Fibroblast of peridontal ligament (primary cell): ENCODE measurements around the gene ZNF138.
"Not testable (repeated sequence)": the region's sequence is repeated elsewhere in the genome, so short reads cannot be mapped to it uniquely, and the experiment has no call there.

Experiments
- DNase-seq: peaks from one replicate; pipeline ENCODE4 v3.0.0-alpha.2; 2010; ENCODE audit errors: extremely low read depth

The ZNF138 gene

GRCh38 chr7:64794171-64794844 lies at the start of gene ZNF138:
ZNF138 (plus strand) TSS chr7:64794428; CDS start chr7:64794569, 141 bp downstream.
- peak; percentile 90 for DNase-seq

DNA sequence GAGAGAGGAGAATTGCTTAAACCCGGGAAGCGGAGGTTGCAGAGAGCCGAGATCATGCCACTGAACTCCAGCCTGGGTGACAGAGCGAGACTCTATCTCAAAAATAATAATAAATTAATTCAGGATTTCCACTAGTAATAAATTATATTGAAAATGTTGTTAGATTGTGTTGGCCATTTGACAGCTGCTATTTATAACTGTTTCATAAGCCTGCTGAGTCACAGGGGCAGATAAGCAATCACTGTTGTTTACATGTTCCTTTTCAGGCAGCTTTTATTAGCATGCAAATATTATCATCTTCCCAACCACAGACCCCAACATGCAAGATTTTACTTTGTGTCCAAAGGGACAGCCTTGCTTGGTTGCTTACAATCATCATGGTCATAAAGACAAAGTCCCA lies 49.5 kb upstream of the ZNF138 start:
- no peak for DNase-seq

DNA sequence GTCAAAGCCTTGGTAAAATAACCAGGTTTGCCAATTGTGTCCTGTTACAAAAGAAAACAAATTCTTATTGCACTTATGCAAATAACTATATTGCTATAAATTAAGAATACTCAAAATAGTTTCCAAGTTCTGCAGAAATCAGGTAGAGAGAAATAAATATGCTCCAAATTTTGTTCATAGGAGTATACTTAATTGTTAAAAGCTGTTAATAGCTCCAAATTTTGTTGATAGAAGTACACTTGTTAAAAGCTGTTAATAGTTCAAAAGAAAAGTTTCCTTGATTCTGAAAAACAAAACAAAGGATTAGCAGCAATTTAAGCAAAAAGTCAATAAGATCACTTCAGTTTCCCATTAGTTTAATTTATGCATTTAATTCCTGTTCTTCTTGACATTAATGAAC lies 46.4 kb upstream of the ZNF138 start:
- no peak for DNase-seq

DNA sequence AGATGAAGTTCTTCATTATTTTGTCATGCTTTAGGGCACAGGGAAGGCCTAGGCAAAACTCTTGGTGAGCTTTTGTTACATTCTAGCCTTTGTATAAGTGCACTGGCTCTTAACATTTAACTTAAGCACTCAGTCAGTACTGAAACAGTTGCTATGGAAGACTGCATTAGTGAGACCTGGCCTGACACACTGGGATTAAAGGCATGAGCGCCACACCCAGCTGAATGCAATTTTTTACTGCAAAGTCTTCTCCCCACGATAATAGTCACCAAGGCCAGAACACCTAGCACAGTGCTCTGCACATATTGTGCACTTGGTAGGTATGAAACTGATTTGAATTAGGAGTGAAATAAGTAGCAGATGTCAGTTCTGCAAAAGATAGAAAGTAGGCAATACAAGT lies 41.2 kb upstream of the ZNF138 start:
- DNase-seq, result no peak

- DNase-seq, result no peak
Observed at GRCh38 chr7:64755865-64756264, 38.4 kb upstream of the ZNF138 start.

DNA sequence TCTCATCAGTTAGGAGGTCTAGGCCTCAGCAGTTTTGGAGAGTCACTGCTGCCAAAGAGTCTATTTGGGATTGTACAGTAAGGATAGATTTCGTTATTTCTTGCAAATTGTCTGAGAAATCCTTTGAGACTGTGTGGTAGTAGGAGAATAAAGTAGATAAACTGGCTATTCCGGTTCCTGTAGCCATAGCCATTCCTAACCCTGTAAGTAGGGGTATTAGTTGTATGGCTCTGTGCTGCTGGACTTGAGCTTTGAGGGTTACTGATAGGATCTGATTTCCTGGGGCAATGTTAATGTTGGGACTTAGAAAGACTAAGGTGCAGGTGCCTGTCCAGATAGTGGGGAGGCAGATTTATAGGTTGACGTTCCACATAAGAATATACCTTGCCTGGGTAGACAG lies 36.1 kb upstream of the ZNF138 start:
- DNase-seq, result no peak

GRCh38 chr7:64768824-64769223 lies 25.4 kb upstream of the ZNF138 start:
- DNase-seq, result no peak

- DNase-seq, result no peak
Observed at GRCh38 chr7:64774204-64774842, 19.9 kb upstream of the ZNF138 start.

GRCh38 chr7:64775289-64775688 lies 18.9 kb upstream of the ZNF138 start:
- no peak for DNase-seq

DNA sequence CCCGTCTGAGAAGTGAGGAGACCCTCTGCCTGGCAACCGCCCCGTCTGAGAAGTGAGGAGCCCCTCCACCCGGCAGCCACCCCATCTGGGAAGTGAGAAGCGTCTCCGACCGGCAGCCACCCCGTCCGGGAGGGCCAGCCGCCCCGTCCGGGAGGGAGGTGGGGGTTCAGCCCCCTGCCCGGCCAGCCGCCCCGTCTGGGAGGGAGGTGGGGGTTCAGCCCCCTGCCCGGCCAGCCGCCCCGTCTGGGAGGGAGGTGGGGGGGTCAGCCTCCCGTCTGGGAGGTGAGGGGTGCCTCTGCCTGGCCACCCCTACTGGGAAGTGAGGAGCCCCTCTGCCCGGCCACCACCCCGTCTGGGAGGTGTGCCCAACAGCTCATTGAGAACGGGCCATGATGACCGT lies 9.4 kb upstream of the ZNF138 start:
- not testable (repeated sequence) for DNase-seq

DNA sequence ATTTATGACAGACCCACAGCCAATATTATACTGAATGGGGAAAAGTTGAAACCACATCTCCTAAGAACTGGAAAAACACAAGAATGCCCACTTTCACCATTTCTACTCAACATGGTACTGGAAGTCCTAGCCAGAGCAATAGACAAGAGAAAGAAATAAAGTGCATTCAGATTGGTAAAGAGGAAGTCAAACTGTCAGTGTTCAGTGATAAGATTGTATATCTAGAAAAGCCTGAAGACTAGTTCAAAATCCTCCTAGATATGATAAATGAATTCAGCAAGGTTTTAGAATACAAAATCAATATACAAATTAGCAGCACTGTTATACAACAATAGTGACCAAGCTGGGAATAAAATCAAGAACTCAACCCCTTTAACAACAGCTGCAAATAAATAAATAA lies 6.9 kb upstream of the ZNF138 start:
- no peak for DNase-seq

GRCh38 chr7:64789241-64789640 lies 5.0 kb upstream of the ZNF138 start:
- not testable (repeated sequence) for DNase-seq

GRCh38 chr7:64793106-64793755 lies 997 bp upstream of the ZNF138 start:
- DNase-seq, result no peak

DNA sequence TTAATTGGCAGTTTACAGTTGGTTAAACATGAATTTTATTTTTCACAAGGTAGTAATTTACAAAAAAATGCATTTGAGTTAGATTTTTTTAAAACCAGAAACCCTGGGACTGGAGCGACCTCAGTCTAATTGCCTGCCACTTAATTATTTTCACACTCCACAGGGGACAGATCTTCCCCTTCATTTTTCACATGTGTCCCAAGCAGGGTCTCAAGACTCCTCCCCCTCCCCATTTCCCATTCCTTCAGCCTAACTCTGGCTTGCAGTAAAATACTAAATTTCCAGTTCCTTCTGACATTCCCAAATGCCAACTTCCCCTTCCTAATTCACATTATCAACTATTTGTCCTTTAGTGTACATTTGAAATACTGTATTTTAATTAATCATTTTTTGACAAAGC lies 948 bp downstream of the ZNF138 start:
- no peak for DNase-seq

DNA sequence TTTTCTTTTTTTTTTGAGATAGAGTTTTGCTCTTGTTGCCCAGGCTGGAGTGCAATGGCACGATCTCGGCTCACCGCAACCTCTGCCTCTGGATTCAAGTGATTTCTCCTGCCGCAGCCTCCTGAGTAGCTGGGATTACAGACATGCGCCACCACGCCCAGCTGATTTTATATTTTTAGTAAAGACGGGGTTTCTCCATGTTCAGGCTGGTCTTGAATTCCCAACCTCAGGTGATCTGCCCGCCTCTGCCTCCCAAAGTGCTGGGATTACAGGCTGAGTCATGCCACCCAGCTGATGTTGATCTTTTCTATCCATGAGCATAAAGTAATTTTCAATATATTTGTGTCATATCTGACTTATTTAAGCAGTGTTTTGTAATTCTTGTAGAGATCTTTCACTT lies 4.9 kb downstream of the ZNF138 start:
- DNase-seq, result not testable (repeated sequence)

GRCh38 chr7:64802699-64803098 lies 8.5 kb downstream of the ZNF138 start:
- no peak for DNase-seq

DNA sequence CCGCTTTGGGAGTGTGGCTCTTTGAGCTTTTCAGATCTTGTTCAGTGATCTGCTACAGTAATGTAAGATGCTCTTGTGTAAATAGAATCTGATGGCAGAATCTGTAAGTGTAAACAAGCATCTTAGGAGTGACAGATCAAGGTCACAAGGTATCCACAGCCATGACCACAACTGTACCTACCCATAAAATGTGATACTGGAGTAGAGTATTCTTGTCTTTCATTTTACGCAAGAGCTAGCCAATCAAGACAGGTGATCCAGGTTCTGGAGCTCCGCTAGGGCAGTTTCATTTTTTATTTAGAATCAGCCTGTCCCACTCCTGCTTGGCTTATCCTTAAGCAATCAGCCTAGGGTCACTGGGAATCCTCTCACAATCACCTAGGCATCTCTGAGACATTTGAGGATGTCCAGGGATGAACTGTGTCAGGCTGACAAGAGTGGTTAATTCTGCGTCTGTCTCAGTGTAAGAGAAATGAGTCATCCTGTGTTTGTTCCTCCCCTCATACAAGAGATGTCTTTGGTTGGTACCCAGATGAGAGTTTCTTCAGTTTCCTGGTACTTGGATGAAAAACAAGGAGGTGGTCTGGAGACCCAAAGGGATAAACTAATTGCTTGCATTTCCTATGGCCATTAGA lies 13.6 kb downstream of the ZNF138 start:
- no peak for DNase-seq

DNA sequence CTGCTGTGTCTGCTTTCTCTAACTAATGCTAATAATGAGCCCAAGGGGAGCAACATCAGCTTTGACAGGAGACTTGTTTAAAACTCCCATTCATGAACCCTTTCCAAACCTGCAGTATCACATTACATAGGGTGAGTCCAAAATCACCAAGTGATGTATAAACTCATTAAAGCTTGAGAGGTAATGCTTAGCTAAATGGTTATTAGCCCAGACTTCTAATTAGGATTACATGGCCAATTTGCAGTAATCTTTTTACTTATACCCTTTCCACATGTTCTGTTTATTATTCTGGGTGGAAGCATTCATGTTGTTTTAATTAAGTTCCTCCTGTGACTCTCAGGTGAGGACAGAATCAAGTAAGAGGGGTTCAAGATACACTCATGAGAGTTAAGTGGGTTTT lies 17.5 kb downstream of the ZNF138 start:
- no peak for DNase-seq

GRCh38 chr7:64830926-64831325 lies 36.7 kb downstream of the ZNF138 start:
- DNase-seq, result no peak

GRCh38 chr7:64832136-64832535 lies 37.9 kb downstream of the ZNF138 start:
- no peak for DNase-seq

DNA sequence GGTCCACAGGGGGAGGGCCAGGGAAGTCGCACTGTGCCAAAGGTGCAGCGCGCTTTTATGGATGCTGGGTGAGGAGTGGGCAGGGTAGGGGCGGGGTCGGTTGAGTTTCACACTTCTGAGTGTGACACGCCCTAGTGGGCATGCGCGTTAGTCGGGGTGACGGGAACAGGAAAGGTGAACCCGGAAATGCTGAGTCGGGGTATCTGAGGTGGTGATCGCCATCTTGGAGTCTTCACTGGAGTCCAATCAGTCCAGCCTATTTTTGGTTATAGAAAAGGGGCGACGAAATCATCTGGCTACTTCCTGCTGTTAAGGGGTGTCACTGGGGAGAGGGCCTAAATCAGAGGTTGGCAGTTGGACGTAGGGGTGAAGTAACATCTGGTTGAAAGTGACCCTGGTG lies 40.8 kb downstream of the ZNF138 start:
- DNase-seq, result no peak

DNA sequence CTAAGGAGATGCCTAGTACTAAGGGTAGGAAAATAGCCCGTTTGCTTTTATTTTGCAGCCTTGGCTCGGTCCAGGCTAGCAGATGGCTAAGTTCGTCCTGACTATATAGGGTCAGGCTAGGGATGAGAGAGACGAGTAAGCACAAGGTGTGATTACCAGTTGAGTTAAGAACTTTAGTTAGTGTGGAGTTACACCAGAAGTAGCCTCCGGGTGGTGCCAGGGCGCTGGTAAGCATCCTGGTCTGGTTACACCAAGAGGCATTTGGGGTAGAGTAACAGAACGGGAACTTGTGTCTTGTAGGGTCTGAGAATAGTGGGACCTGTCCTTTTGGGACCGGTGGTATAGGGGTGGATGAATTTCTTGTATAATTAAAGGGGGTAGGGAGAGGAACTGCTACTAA lies 41.6 kb downstream of the ZNF138 start:
- not testable (repeated sequence) for DNase-seq

- not testable (repeated sequence) for DNase-seq
Observed at GRCh38 chr7:64838051-64838450, 43.8 kb downstream of the ZNF138 start.
